ENCODE data around the gene ZNF260. TPM values are rescaled to one million over a fixed set of nuclear protein-coding genes. Genes with fewer than 3 reads are reported as not detected.

ZNF260 gene
- total RNA-seq, 1 donor from 2014 or later = 22.4 TPM

- H3K4me3 Mint-ChIP-seq (ENCODE audit: unreplicated experiment) = peak overlapping the region; percentile 98
- H3K36me3 Mint-ChIP-seq (ENCODE audit: unreplicated experiment) = peaks cover 15% of the 10 kb centered on the region
- peak; percentile 81 for DNase-seq
- H3K27ac Mint-ChIP-seq (ENCODE audit: unreplicated experiment) = peak overlapping the region; percentile 100
- H3K4me1 Mint-ChIP-seq (ENCODE audit: low read depth, unreplicated experiment) = peaks cover 2% of the 10 kb centered on the region
- peaks cover 28% of the 10 kb centered on the region for H3K9me3 Mint-ChIP-seq (ENCODE audit: unreplicated experiment)
- H3K27me3 Mint-ChIP-seq (ENCODE audit: unreplicated experiment) = peaks cover 15% of the 10 kb centered on the region
- TF ChIP-seq CTCF (IDR thresholded peaks at IDR 0.05; ENCODE audit: partially characterized antibody, unreplicated experiment) = no peak
Observed at GRCh38 chr19:36489920-36490415, 38.1 kb downstream of the ZNF260 start.

DNA sequence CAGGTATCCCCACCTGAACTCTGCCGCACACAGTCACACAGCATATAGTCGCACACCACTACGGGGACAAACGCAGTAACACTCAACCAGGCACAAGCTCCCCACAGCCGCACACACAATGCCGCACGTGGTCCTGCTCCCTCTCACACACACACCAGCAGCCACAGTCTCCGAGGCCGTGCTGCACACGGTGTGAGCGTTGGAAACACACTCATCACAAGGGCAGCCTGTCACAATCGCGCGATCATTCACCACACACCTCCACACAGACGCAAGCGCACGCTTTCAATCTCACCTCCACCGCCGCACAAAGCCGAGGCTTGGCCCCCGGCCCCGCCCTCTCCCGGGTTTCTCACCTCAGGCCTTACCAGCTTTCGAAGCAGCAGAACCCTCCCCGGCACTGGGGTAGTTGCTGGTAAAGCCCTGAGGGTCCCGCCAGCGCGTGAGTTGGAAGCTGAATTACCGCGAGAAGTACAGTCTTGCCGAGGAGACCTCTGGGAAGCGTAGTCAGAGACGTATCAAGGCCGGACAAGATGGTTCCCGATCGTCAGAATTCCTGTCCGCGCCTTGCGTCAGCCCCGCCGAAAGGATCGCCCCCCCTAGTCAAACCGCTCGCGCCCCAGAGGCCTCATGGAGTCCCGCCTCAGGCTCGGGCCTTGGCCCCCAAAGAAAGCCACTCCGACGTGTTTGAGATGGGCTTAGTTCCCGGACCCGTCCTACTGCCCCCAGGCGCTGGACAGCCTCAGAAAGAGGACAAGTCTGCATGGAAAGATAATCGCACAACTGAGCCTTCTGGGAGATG is 38.8 kb downstream of the ZNF260 start, which contains the start of gene ZNF566:
ZNF566 (minus strand) TSS at position 444 of the 802 bp plus-strand sequence. CDS start 13,004 bp downstream, outside the sequence.
- H3K27ac Mint-ChIP-seq (ENCODE audit: unreplicated experiment) = peak within 1 kb of the TSS; percentile 100
- no peak for TF ChIP-seq CTCF (IDR thresholded peaks at IDR 0.05; ENCODE audit: partially characterized antibody, unreplicated experiment)
- H3K4me1 Mint-ChIP-seq (ENCODE audit: low read depth, unreplicated experiment) = peaks cover 2% of the 10 kb centered on the region
- peak; percentile 94 for DNase-seq
- H3K4me3 Mint-ChIP-seq (ENCODE audit: unreplicated experiment) = peak within 1 kb of the TSS; percentile 98
- H3K9me3 Mint-ChIP-seq (ENCODE audit: unreplicated experiment) = peaks cover 29% of the 10 kb centered on the region
- peaks cover 16% of the 10 kb centered on the region for H3K36me3 Mint-ChIP-seq (ENCODE audit: unreplicated experiment)
- H3K27me3 Mint-ChIP-seq (ENCODE audit: unreplicated experiment) = peaks cover 15% of the 10 kb centered on the region

DNA sequence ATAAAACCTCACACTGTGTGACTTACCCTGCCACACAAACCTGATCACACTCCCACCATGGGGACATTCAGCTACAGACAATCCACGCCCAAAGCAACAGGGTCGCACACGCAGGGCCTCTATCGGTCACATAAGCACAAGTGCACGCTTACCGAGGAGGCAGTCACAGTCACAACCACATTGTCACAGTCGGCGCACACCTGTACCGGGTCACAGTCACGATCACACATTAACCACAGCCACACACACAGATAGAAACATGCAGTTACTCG is 39.3 kb downstream of the ZNF260 start:
- Mint-ChIP-seq H3K36me3 (ENCODE audit: unreplicated experiment) (peaks cover 18% of the 10 kb centered on the region), H3K9me3 (ENCODE audit: unreplicated experiment) (peaks cover 29% of the 10 kb centered on the region), H3K27ac (ENCODE audit: unreplicated experiment) (peak overlapping the region; percentile 100), H3K27me3 (ENCODE audit: unreplicated experiment) (peaks cover 15% of the 10 kb centered on the region), H3K4me3 (ENCODE audit: unreplicated experiment) (peak overlapping the region; percentile 98), H3K4me1 (ENCODE audit: low read depth, unreplicated experiment) (peaks cover 2% of the 10 kb centered on the region)
- DNase-seq = peak; percentile 17
- TF ChIP-seq CTCF (IDR thresholded peaks at IDR 0.05; ENCODE audit: partially characterized antibody, unreplicated experiment) = no peak

DNA sequence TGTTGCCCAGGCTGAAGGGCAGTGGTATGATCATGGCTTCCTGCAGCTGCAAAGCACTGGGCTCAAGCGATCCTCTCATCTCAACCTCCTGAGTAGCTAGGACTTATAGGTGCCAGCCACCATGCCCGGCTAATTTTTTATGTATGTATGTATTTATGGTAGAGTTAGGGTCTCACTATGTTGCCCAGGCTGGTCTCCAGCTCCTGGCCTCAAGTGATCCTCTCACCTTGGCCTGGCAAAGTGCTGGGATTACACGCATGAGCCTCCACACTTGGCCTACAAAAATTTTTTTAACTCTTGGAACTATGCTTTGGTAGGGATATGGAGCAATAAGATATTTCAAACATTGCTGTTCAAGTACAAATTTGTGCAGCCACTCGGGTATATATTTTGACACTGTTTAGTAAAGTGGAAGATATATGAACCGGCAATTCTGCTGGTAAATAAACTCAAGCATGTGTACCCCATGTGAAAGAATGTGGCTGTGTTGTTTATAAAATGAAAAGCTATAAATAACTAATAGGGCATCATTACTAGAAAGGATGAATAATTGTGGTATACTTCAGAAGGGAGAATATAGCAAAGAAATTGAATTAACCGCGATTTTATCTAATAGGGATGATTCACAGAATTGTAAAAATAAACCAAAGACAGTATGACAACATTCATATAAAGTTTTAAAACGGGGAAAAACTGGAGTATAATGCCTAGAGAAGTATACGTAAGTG is 39.8 kb downstream of the ZNF260 start:
- Mint-ChIP-seq H3K27me3 (ENCODE audit: unreplicated experiment) (peaks cover 14% of the 10 kb centered on the region), H3K9me3 (ENCODE audit: unreplicated experiment) (peaks cover 27% of the 10 kb centered on the region), H3K4me3 (ENCODE audit: unreplicated experiment) (peak overlapping the region; percentile 98), H3K36me3 (ENCODE audit: unreplicated experiment) (peaks cover 23% of the 10 kb centered on the region), H3K4me1 (ENCODE audit: low read depth, unreplicated experiment) (peaks cover 2% of the 10 kb centered on the region), H3K27ac (ENCODE audit: unreplicated experiment) (peak overlapping the region; percentile 100)
- no peak for DNase-seq
- TF ChIP-seq CTCF (IDR thresholded peaks at IDR 0.05; ENCODE audit: partially characterized antibody, unreplicated experiment) = no peak
